Parathyroid adenoma (tissue), 2 donors: ENCODE data around the gene TSPAN5.

Experiments
- H2AFZ ChIP-seq: fragments of 300-600 bp; sonication (generic); one replicate; pipeline ENCODE4 v1.7.0; 2017; ENCODE audit warnings: antibody characterized with exemption, mild to moderate bottlenecking
- H3K27ac ChIP-seq: fragments of 300-600 bp; sonication (generic); one replicate; pipeline ENCODE4 v1.7.0; 2017
- H3K27me3 ChIP-seq: fragments of 300-600 bp; sonication (generic); one replicate; pipeline ENCODE4 v1.7.0; 2017; ENCODE audit warnings: low read length; ENCODE audit not compliant: control insufficient read depth, insufficient read depth
- H3K36me3 ChIP-seq: fragments of 300-600 bp; sonication (generic); one replicate; pipeline ENCODE4 v1.7.0; 2017; ENCODE audit warnings: low read length; ENCODE audit not compliant: control insufficient read depth, insufficient read depth
- H3K4me1 ChIP-seq: fragments of 300-600 bp; sonication (generic); one replicate; pipeline ENCODE4 v1.7.0; 2017; ENCODE audit warnings: control low read depth
- H3K4me2 ChIP-seq: fragments of 300-600 bp; sonication (generic); one replicate; pipeline ENCODE4 v1.7.0; 2017; ENCODE audit warnings: low read length
- H3K4me3 ChIP-seq: fragments of 300-600 bp; sonication (generic); one replicate; pipeline ENCODE4 v1.7.0; 2017; ENCODE audit warnings: low read depth, low read length
- H3K79me2 ChIP-seq: fragments of 300-600 bp; sonication (generic); one replicate; pipeline ENCODE4 v1.7.0; 2017; ENCODE audit warnings: control low read depth
- H3K9ac ChIP-seq: fragments of 300-600 bp; sonication (generic); one replicate; pipeline ENCODE4 v1.7.0; 2017; ENCODE audit warnings: mild to moderate bottlenecking
- H3K9me3 ChIP-seq: fragments of 300-600 bp; sonication (generic); one replicate; pipeline ENCODE4 v1.7.0; 2017; ENCODE audit warnings: low read length; ENCODE audit not compliant: control insufficient read depth
- TF ChIP-seq, protein P1 (sequence below): fragments of 300-600 bp; sonication (generic); IDR thresholded peaks from one replicate; pipeline ENCODE4 v1.7.0; 2017; ENCODE audit warnings: antibody characterized with exemption, mild to moderate bottlenecking
- donor health status: primary hyperparathyroidism.

TSPAN5 gene

DNA sequence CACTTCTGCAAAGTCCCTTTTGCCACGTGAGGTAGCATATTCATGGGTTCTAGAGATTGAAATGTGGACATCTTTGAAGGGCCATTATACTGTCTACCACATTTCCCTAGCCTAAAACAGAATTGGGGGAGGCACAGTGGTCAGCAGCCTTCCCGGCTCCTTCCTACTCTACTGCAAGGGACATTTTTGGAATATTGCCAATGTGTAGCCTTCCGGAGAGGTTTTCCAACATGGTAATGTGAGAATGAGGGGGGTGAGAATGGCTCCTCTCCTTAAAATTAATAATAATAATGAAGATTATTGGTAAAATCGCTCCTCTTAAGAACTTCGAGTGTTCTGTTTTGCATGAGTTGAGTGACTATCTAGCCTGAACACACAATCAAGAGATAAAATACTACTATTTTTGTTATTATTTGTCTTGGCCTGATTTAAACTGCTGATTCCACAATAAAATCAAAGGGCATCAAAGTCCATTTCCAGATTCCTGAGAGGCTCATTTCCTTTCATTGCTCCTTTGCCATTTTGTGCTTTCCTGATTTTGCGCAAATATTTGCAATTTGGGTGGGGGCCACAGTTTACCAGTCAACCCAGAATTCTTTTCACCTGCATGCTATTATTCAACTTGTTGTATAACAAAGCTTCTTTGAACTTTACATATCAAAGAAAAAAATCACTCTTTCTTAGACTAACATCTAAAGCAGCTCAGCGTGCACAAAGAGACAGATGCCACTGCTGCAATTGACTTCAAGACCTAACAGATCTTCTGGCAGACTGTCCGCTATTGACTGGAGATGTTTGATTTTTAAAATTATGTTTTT lies 27.0 kb upstream of the TSPAN5 start:
- Histone ChIP-seq H3K9me3 (no peaks in the 10 kb centered on the region), H3K9ac (no peak overlapping the region), H3K27ac (no peak overlapping the region), H3K36me3 (no peaks in the 10 kb centered on the region), H3K4me2 (no peak overlapping the region), H3K79me2 (no peaks in the 10 kb centered on the region), H3K27me3 (no peaks in the 10 kb centered on the region), H3K4me3 (no peak overlapping the region), H3K4me1 (peaks cover 6% of the 10 kb centered on the region), H2AFZ (no peak overlapping the region)
- TF ChIP-seq, protein P1, sequence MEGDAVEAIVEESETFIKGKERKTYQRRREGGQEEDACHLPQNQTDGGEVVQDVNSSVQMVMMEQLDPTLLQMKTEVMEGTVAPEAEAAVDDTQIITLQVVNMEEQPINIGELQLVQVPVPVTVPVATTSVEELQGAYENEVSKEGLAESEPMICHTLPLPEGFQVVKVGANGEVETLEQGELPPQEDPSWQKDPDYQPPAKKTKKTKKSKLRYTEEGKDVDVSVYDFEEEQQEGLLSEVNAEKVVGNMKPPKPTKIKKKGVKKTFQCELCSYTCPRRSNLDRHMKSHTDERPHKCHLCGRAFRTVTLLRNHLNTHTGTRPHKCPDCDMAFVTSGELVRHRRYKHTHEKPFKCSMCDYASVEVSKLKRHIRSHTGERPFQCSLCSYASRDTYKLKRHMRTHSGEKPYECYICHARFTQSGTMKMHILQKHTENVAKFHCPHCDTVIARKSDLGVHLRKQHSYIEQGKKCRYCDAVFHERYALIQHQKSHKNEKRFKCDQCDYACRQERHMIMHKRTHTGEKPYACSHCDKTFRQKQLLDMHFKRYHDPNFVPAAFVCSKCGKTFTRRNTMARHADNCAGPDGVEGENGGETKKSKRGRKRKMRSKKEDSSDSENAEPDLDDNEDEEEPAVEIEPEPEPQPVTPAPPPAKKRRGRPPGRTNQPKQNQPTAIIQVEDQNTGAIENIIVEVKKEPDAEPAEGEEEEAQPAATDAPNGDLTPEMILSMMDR: no peak

DNA sequence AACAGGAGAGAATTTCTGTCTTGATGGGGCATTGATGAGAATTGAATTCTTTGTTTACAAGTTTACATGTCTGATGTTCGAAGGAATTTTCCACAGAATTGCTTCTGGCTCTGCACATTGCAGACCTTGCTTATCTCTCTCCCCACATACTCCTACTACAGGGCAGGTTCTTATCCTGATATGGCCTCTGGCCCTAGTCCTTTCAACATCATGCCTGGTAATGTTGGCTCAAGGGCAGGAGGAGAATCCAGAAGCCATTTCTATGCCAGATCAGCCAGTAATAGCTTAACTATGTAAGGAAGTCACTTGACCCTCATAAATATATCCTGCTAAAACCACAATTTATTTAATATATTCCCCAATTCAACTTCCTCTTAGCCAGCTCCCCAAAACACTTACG lies 24.3 kb upstream of the TSPAN5 start:
- Histone ChIP-seq H3K27ac (no peak overlapping the region), H3K79me2 (no peaks in the 10 kb centered on the region), H3K4me1 (no peaks in the 10 kb centered on the region), H3K9me3 (no peaks in the 10 kb centered on the region), H3K36me3 (no peaks in the 10 kb centered on the region), H2AFZ (no peak overlapping the region), H3K9ac (no peak overlapping the region), H3K4me2 (no peak overlapping the region), H3K4me3 (no peak overlapping the region), H3K27me3 (no peaks in the 10 kb centered on the region)
- TF ChIP-seq, protein P1: no peak

DNA sequence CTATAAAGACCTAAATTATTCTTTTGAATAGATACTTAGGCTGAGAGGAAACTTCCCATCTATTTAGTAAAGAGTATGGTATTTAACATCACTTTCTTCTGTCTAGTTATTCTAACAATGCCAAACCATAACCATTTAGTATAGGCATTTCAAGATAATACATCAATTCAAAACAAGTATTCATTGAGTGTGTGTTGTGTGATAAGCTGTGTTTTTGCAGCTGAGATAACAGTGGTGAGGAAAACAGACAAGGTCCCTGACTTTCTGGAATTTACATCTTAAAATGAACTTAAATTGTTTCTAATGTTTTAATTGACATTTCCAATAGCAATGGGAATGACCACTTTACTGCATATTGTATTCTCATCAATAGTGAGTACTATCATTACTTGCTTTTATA lies 22.4 kb upstream of the TSPAN5 start:
- no peaks in the 10 kb centered on the region for H3K9me3 ChIP-seq
- H3K27me3 ChIP-seq: no peaks in the 10 kb centered on the region
- H3K9ac ChIP-seq: no peak overlapping the region
- no peaks in the 10 kb centered on the region for H3K79me2 ChIP-seq
- H3K4me3 ChIP-seq: no peak overlapping the region
- no peaks in the 10 kb centered on the region for H3K36me3 ChIP-seq
- H2AFZ ChIP-seq: no peak overlapping the region
- H3K4me1 ChIP-seq: no peaks in the 10 kb centered on the region
- TF ChIP-seq, protein P1: no peak
- no peak overlapping the region for H3K27ac ChIP-seq
- no peak overlapping the region for H3K4me2 ChIP-seq

DNA sequence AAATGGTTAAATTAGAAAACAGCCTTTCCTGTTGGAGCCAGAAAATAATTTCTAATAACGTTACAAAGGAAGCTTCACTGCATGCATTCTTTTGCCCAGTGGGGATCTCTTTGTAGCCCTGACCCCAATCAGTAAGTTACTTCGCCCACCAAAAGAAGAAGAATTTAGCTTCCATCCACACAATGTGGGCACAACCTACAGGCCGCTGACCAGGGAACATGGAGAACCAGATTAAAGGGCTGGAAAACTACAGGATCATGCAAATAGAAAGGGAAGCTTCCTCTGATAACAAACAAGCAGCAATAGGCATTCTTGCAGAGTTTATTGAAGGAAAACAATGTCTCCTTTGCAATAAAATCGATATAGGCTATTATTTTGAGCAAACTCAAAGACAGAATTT lies 21.3 kb upstream of the TSPAN5 start:
- no peak overlapping the region for H3K9ac ChIP-seq
- no peaks in the 10 kb centered on the region for H3K27me3 ChIP-seq
- no peak overlapping the region for H3K4me2 ChIP-seq
- H2AFZ ChIP-seq: no peak overlapping the region
- H3K79me2 ChIP-seq: no peaks in the 10 kb centered on the region
- H3K36me3 ChIP-seq: no peaks in the 10 kb centered on the region
- no peaks in the 10 kb centered on the region for H3K4me1 ChIP-seq
- TF ChIP-seq, protein P1: no peak
- no peaks in the 10 kb centered on the region for H3K9me3 ChIP-seq
- no peak overlapping the region for H3K4me3 ChIP-seq
- H3K27ac ChIP-seq: no peak overlapping the region

DNA sequence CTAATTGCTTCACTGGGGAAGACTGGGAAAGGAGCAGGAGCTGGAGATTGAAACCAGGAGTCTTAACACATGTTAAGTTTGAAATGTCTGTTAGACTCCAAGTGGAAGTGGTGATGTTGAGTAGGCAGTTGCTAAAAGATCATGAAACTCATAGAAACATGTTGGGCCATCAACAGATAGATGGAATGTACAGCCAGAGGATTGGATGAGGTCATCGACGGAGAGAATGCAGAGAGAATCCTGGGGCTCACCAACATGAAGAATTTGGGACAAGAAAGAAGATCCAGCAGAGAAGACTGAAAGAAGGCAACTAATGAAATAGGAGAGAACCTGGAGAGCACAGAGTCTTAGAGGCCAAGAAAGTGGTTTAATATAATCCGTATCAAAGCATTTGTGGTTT lies 19.4 kb upstream of the TSPAN5 start:
- Histone ChIP-seq H3K9ac (no peak overlapping the region), H3K4me3 (no peak overlapping the region), H3K4me2 (no peak overlapping the region), H3K36me3 (no peaks in the 10 kb centered on the region), H3K27ac (no peak overlapping the region), H3K4me1 (no peaks in the 10 kb centered on the region), H3K27me3 (no peaks in the 10 kb centered on the region), H2AFZ (no peak overlapping the region), H3K79me2 (no peaks in the 10 kb centered on the region), H3K9me3 (no peaks in the 10 kb centered on the region)
- TF ChIP-seq, protein P1: no peak
